CD4-positive, alpha-beta T cell treated with Interleukin-4 for 4 hours (primary cell): ENCODE measurements around the gene LBP.
A peak's percentile ranks its signal among the peaks of the same experiment; 100 is the strongest.
"Not testable (repeated sequence)": the region's sequence is repeated elsewhere in the genome, so short reads cannot be mapped to it uniquely, and the experiment has no call there.

Source experiments
- DNase-seq: peaks from one replicate; pipeline ENCODE4 v3.0.0-alpha.2; 2020

Gene LBP

GRCh38 chr20:38350879-38351775 is 4.8 kb downstream of the LBP start:
- no peak for DNase-seq

- DNase-seq, result no peak
These were observed 7.0 kb downstream of the LBP start for GRCh38 chr20:38353316-38353715.

DNA sequence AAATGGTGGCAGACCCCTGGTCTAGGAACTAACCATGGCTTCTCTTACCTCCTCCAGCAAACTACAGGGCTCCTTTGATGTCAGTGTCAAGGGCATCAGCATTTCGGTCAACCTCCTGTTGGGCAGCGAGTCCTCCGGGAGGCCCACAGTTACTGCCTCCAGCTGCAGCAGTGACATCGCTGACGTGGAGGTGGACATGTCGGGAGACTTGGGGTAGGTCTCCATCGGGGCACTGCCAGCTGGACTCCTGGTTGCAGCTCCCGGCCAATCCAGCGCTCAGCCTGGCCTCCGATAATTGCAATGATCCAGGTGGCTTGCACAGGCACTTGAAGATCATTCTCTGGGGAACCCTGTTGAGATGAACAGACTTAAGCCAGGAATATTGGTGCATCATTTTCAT is 7.9 kb downstream of the LBP start:
- no peak for DNase-seq

GRCh38 chr20:38355161-38356012 is 9.1 kb downstream of the LBP start:
- DNase-seq, result no peak

DNA sequence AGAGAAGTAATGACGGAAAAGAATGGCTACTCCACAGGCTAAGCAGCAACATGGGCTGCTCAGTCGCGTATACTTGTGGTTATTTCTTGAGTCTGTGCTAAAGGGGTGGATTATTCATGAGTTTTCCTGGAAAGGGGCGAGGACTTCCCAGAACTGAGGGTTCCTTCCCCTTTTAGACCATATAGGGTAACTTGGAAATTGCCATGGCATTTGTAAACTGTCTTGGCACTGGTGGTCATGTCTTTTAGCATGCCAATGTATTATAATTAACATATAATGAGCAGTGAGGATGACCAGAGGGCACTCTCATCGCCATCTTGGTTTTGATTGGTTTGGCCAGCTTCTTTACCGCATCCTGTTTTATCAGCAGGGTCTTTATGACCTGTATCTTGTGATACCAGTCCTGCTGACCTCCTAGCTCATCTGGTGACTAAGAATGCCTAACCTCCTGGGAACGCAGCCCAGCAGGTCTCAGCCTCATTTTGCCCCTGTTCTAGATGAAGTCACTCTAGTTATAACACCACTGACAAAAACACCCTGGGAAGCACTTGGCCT is 11.4 kb downstream of the LBP start:
- no peak for DNase-seq

DNA sequence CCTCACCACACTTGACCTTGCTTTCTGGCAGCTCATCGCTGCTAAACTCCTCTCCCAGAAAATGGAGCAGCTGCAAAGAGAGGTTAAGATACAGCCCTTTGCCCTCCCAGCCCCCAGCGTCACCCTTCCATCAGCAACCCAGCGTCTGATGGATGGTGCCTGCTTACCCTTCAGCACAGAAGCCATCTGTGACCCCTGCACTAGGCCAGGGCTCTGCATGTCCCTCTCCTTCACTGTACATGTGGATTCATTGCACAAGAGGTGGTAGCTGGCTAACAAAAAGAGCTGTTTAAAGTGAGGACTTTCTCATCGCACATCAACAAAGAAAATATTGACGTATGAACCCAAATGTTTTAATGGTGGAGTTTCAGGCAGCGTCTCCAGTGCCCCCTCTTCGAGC is 12.3 kb downstream of the LBP start:
- DNase-seq, result no peak

DNA sequence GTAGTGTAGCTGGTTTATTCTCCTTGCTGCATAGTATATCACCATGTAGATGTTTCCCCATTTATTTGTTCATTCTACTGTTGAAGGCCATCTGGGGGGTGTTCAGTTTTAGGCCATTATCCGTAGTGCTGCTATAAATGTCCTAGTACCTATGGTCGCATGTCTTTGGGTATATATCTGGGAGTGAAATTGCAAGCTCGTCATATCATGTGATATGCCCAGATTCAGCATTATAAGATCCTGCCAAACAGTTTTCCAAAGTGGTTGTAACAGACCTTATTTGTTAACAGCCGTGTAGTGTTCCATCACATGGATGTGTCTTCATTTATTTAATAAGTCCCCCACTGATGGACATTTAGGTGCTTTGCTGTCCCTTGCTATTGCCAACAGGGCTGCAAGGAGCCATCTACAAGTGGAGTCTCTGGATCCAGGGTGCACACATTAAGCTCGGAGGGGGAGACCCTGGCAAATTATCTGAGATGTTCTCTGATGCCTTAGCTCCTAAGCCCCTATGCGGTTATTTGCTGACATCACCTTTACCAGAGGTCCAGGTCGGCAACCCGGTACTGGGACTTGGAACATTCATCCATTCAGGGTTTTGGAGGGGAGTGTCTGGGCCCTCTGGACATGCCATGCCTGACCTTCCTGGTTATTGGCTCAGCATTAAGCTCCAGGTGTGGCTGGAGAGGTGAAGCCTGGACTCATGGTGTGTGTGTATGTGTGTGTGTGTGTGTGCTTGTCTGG is 16.9 kb downstream of the LBP start:
- DNase-seq, result no peak

DNA sequence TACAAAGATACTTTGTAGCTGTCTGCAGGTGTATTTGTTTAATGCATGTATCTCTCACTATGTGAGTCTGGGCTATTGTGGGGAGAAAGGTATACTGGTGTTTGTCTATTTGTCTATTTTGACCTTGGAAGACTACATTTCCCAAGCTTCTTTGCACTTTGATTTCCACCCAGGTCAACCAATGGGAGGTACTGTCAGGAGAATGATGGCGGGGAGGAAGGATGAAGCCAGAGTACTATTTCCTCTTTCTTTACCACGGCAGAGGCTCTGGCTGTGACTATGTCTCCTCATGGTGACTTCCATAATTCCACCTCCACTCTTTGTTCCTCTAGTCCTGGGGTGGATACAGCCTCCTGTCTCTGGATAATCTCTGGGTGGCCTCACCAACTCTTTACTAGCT is 23.1 kb downstream of the LBP start:
- peak; percentile 5 for DNase-seq

- no peak for DNase-seq
These were observed 26.5 kb downstream of the LBP start for GRCh38 chr20:38372806-38373205.

- no peak for DNase-seq
These were observed 27.1 kb downstream of the LBP start for GRCh38 chr20:38373231-38373867.

DNA sequence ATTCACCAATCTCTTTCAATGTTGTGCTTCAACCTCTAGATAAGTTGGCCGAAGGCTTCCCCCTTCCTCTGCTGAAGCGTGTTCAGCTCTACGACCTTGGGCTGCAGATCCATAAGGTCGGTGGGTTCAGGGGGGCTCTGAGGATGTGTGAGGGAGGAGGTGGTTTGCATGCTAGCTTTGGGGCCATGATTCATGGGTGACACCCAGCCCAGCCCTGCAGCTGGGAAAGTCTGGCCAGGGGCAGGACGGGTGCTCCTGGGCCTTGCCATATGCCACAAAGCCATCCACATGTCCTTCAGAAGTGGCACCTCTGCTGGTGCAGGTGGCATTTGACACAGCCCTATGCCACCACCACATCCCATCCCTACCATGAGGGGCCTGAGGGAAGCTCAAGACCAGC is 27.6 kb downstream of the LBP start:
- DNase-seq, result no peak

DNA sequence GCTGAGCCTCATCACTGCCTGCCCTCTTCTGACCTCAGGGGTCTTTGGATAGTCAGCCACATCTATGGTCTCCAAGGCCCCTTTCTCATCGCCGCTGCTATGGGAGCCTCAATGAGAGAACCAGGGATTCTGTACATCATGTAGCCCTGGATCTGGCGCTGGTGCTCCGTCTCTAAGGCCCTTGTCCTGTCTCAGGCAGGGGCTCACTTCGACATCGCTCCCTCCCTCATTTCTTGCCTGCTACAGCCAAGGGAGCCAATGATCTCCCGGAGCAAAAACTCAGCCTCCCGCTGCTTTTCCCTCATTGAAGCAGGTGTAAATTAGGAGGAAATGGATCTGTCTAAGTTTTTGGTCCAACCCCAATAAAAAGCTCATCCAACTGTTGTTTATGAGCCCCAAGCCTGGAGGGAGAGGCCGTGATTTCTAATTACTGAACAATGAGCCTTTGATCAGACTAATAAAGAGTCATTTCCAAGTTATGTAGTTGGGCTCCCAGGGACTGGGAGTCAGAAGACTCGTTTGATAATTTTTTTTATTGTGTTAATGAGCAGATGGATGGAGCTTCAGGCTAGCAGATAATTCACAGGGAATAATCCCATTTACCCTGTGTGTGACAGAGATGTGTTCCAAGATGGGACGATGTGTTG is 30.9 kb downstream of the LBP start:
- DNase-seq, result no peak

- not testable (repeated sequence) for DNase-seq
These were observed 31.6 kb downstream of the LBP start for GRCh38 chr20:38377838-38378237.

DNA sequence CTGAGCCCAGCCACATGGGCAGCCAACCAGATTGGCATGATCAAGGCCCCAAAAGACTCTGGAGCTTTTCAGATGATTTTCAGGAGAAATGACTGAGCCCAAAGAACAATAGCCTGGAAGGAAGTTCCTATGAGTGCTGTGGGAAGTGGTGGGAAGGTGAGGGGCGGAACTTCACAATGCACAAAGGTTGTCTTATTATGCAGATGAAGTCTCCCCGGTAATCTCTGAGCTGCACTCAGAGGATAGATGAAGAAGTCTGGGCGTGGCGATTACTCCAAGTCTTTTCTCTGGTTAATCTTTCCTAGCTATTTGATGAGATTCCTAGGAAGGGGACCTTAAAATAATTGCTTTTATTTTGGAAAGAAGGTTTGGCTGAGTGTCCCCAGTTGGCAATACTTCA is 36.9 kb downstream of the LBP start:
- DNase-seq, result no peak

GRCh38 chr20:38386004-38386403 is 39.7 kb downstream of the LBP start:
- no peak for DNase-seq

GRCh38 chr20:38386851-38387250 is 40.6 kb downstream of the LBP start:
- no peak for DNase-seq

- no peak for DNase-seq
These were observed 41.7 kb downstream of the LBP start for GRCh38 chr20:38387953-38388352.

DNA sequence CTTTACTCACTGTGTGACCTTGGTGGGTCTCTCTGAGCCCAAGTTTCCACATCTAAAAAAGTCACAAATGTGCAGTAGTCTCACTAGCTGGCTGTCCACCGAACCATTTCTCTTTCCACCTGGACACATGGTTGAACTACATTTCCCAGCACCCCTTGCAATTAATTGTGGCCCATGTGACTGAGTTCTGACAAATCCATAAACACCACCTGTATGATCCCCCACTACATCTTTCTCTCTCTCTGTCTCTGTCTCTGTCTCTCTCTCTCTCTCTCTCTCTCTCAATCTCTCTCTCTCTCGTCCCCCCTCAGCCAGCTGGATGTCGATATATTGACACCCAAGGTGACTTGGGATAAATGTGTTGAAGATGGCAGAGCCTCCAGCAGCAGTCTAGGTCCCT is 46.1 kb downstream of the LBP start:
- DNase-seq, result no peak

- no peak for DNase-seq
These were observed 47.0 kb downstream of the LBP start for GRCh38 chr20:38393259-38393658.

DNA sequence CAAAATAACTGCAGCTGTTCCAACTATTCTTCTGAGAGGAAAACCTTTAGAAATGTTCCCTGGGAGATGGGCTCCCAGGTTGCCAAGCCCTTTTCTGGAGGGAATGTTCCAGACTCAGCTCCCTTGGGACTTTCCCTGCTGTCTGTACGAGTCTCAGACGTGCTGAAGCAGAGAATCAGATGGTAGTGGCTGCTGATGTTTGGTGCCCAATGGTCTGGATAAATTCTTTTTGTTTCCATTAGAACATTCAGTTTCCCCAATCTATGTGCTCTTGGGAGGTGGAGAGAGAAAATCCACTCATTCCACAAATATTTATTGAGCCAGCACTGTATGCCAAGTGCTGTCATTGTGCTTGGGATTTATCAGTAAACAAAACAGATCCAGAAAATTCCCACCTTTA is 48.9 kb downstream of the LBP start:
- no peak for DNase-seq

GRCh38 chr20:38395751-38396395 is 49.6 kb downstream of the LBP start:
- not testable (repeated sequence) for DNase-seq
